ENCODE measurements around the gene GOLGA6A. TPM values are rescaled to one million over a fixed set of nuclear protein-coding genes. Genes with fewer than 3 reads are reported as not detected.
"Not testable (repeated sequence)": the region's sequence is repeated elsewhere in the genome, so short reads cannot be mapped to it uniquely, and the experiment has no call there.

The GOLGA6A gene
- total RNA-seq (2021; fragmentation: NEBNext Ultra II Directional; extraction: Animal tissue kit (Norgen Biotek cat#: 25700)) (0.80 and 3.3 TPM in 2 replicates), polyA plus RNA-seq (2011; rRNA removed) (1.0 and 2.1 TPM in 2 replicates), polyA minus RNA-seq (2011; rRNA and poly(A)+ RNA removed) (0.51 and 1.7 TPM in 2 replicates)
- polyA plus RNA-seq (2011; cell fraction: cytosol; rRNA removed): 1.0 TPM
- 3.6 TPM for polyA plus RNA-seq (2011; cell fraction: nucleus; rRNA removed)
- polyA plus RNA-seq (2012, experiment 1 of 2): 1.4 to 3.3 TPM (median 2.4 TPM) in 4 replicates
- polyA plus RNA-seq (2012, experiment 2 of 2): not detected
- polyA plus RNA-seq (2013, experiment 1 of 2): 2.3 TPM
- 1.9 TPM for polyA plus RNA-seq (2013, experiment 2 of 2)
- polyA minus RNA-seq (2011; cell fraction: cytosol; rRNA and poly(A)+ RNA removed): 2.9 TPM
- 3.5 TPM for polyA minus RNA-seq (2011; cell fraction: nucleus; rRNA and poly(A)+ RNA removed)
- long read RNA-seq, experiment 1: 0 reads
- long read RNA-seq, experiment 2: 0 reads

DNA sequence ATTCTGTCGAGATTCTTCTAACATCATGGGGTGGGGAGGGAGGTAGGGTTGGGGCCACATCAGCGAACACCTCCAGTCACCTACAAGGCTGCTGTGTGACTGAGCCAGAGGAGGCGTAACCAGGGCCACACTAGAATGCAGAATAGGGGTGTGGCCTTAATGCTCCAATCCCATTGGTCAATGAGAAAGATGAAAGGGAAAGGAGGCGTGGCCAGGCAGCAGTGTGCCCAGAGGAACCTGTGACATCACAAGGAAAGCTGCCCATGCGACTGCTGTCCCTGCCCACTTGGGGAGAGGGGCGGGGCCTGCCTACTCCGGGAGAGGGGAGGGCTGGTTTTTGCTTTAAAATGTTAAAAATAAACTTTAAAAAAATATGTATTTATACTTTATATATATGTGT, at the start of gene GOLGA6A:
TSS of gene GOLGA6A (minus strand) at position 101 of the 400 bp plus-strand sequence. CDS start at position 60, 41 bp downstream.
- H2BK120ac ChIP-seq (replicated peaks; ENCODE audit: low read depth, low read length); H3K4ac ChIP-seq (replicated peaks; ENCODE audit: insufficient read length, low read depth, low read length); H3K36me3 ChIP-seq (ENCODE audit: control insufficient read depth in 2 of 4, insufficient read depth in 4 of 4, low read length in 3 of 4); H2AFZ ChIP-seq (ENCODE audit: low read length); H3K79me2 ChIP-seq (ENCODE audit: control insufficient read depth in 1 of 2, insufficient read depth in 2 of 2, low read length in 2 of 2); H4K91ac ChIP-seq (replicated peaks; ENCODE audit: insufficient read length, low read length); H2BK12ac ChIP-seq (ENCODE audit: low read depth, low read length); H2BK20ac ChIP-seq (ENCODE audit: low read length); POLR2A ChIA-PET (ENCODE audit: partially characterized antibody); FAIRE-seq; H2BK15ac ChIP-seq (ENCODE audit: low read length); H3K18ac ChIP-seq (ENCODE audit: extremely low read depth, low read length); H3K9ac ChIP-seq (replicated peaks in 1 of 4; ENCODE audit: extremely low read depth in 1 of 4, low read depth in 3 of 4, low read length in 3 of 4); H3K27ac ChIP-seq (ENCODE audit: low read depth, low read length); H3K4me2 ChIP-seq (ENCODE audit: insufficient read depth in 1 of 2, low read depth in 2 of 2, low read length in 2 of 2); DNase-seq (ENCODE audit: low read depth in 1 of 2, low spot score in 2 of 2); H3K9me3 ChIP-seq (ENCODE audit: insufficient read depth in 2 of 2, low read depth in 1 of 2, low read length in 1 of 2); H2BK5ac ChIP-seq (ENCODE audit: low read depth, low read length); H3K27me3 ChIP-seq (replicated peaks in 1 of 4; ENCODE audit: control insufficient read depth in 3 of 4, extremely low read depth in 1 of 4, insufficient read depth in 3 of 4, low read length in 3 of 4); H3K4me1 ChIP-seq (replicated peaks in 1 of 4; ENCODE audit: control insufficient read depth in 3 of 4, insufficient read depth in 4 of 4, low read length in 3 of 4); H3K79me1 ChIP-seq (ENCODE audit: low read depth, low read length); H3K23me2 ChIP-seq (ENCODE audit: low read depth, low read length); H3K14ac ChIP-seq (ENCODE audit: insufficient read length); CTCF ChIA-PET (ENCODE audit: partially characterized antibody); H2AK5ac ChIP-seq (ENCODE audit: low read depth, low read length); H3K56ac ChIP-seq (replicated peaks; ENCODE audit: insufficient read length, low read depth, low read length); H4K5ac ChIP-seq (ENCODE audit: insufficient read length, low read depth, low read length); H3K4me3 ChIP-seq (ENCODE audit: extremely low read depth in 1 of 4, insufficient read depth in 2 of 4, low read depth in 3 of 4, low read length in 4 of 4); H4K8ac ChIP-seq (ENCODE audit: extremely low read depth, insufficient read depth, low read length); H3K23ac ChIP-seq (ENCODE audit: insufficient read length); H4K20me1 ChIP-seq (replicated peaks in 1 of 2; ENCODE audit: control insufficient read depth in 1 of 2, insufficient read depth in 2 of 2, low read length in 2 of 2): not testable (repeated sequence)
- no CpG with 5 or more reads among the region's 7 CpGs for WGBS, 2 experiments (ENCODE audit: extremely low coverage in 1 of 2, insufficient coverage in 1 of 2, insufficient read length in 1 of 2, insufficient replicate concordance in 2 of 2, low coverage in 1 of 2, low lambda C conversion rate in 2 of 2, missing lambda C conversion rate in 1 of 2)

Data from H1 (cell line).